HG02678 (cell line): ENCODE results near the gene ELP1.
"Not testable (repeated sequence)": the region's sequence is repeated elsewhere in the genome, so short reads cannot be mapped to it uniquely, and the experiment has no call there.

ENCODE experiments used
- ATAC-seq: cut with Tn5 transposase; IDR thresholded peaks from one replicate; pipeline ENCODE4 v1.9.1; 2021; ENCODE audit warnings: mild to moderate bottlenecking, moderate library complexity; ENCODE audit not compliant: unreplicated experiment

Gene ELP1

GRCh38 chr9:108928386-108928785 lies 5.5 kb downstream of the ELP1 start:
- no peak for ATAC-seq

- no peak for ATAC-seq
These were observed 9.5 kb downstream of the ELP1 start for GRCh38 chr9:108924466-108924865.

- ATAC-seq: no peak
These were observed 12.7 kb downstream of the ELP1 start for GRCh38 chr9:108921200-108921599.

- not testable (repeated sequence) for ATAC-seq
These were observed 13.5 kb downstream of the ELP1 start for GRCh38 chr9:108920401-108920800.

DNA sequence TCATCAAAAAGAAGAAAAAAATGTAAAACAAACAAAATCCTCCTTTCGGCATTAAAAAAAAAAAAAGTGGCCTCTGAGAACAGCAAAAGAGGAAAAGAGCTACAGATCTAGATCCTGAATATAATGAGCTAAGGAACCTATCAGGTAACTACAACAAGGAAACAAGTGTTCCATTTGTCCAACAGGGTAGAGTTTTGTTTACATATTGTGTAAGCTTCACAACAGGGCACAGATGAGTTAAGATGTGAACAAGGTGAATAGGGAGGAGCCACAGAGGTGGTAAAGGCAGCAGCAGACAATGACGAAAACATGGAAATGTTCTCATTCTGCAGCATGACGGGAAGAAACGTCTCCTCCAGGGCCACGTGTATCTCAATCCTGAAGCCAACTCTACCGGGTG lies 14.4 kb downstream of the ELP1 start:
- ATAC-seq: no peak

- ATAC-seq: no peak
These were observed 20.5 kb downstream of the ELP1 start for GRCh38 chr9:108913391-108913790.

- no peak for ATAC-seq
These were observed 22.1 kb downstream of the ELP1 start for GRCh38 chr9:108911820-108912219.

DNA sequence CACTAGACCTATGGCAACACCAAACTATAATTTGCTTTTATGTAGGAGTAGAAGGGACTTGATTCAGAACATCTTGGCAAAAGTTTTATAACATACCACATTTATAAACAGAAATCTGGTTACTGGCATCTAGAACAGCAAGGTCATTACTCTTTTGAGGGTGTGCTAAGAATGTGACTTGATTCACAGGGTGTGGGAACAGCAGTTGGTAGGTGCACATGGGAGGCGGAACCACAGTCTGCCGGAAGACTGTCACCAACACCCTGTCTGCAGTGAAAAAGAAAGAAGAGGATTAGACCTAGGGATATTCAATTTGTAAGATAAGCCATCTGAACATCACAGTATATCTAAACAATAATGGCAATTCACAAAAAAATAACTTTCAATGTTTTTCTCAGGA lies 23.0 kb downstream of the ELP1 start:
- ATAC-seq: no peak

DNA sequence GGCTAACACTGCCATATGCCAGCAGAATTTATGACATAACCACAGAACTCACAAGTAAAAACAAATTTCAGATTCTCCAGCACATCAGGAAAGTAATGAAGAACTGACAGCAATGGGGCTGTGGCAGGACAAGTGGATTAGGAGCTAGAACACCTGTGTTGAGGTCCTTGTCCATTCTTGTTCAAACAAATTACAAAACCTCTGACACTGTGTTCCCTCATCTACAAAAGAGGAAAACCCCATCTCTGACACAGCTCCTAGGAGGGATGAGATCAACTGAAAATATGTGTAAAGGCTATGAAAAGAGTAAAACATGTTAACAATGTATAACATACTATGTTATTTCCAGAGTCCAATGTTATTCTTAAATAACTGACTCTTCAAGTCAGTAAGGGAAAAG lies 23.5 kb downstream of the ELP1 start:
- no peak for ATAC-seq

GRCh38 chr9:108905494-108905893 lies 28.4 kb downstream of the ELP1 start:
- ATAC-seq: no peak

DNA sequence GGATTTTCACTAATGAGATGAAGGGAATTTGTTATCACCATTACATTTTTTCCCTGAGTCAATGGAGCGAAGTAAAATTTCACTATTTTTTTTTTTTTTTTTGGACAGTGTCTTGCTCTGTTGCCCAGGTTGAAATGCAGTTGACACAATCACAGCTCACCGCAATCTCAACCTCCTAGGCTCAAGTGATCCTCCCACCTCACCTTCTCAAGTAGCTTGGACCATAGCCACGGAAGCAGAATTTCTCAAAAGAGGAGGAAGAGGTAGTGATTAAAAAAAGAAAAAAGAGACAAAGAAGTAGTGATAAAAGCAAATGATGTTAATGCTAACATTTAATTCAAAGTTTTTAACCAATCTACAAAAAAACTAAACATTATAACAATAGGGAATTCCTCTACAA lies 29.8 kb downstream of the ELP1 start:
- no peak for ATAC-seq

GRCh38 chr9:108903420-108904103 lies 30.4 kb downstream of the ELP1 start:
- ATAC-seq: no peak

- ATAC-seq: no peak
These were observed 33.7 kb downstream of the ELP1 start for GRCh38 chr9:108900176-108900575.

- ATAC-seq: not testable (repeated sequence)
These were observed 34.8 kb downstream of the ELP1 start for GRCh38 chr9:108899023-108899695.

DNA sequence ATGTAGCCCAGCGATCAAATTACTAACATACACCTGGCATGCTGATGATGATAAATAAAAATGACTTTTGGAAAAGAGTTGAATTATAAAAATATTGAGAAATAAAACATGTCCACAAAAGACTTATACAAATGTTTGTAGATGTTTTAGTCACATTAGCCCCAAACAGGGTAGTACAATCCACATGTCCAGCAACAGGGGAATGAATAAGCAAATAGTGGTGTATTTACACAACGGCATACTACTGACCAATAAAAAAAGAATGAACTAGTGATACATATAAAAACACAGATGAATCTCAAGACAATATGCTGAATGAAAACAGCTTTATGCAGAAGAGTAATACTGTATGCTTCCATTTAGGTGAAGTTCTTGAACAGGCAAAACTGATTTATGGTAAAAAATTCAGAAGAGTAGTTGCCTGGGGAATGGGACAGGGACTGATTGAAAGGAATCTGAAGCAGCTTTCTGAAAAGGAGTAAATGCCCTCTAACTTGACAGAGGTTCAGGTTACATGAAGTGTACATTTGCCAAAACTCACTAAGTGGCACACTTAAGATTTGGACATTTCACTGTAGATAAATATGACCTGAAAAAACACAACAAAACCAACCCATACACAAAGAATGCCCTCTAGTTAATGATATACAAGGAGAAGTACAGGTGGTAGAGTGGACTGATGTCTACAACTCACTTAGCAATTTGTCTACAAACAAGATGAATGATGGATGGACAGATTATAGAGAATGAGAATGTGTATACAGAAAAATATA lies 36.4 kb downstream of the ELP1 start:
- ATAC-seq: no peak

DNA sequence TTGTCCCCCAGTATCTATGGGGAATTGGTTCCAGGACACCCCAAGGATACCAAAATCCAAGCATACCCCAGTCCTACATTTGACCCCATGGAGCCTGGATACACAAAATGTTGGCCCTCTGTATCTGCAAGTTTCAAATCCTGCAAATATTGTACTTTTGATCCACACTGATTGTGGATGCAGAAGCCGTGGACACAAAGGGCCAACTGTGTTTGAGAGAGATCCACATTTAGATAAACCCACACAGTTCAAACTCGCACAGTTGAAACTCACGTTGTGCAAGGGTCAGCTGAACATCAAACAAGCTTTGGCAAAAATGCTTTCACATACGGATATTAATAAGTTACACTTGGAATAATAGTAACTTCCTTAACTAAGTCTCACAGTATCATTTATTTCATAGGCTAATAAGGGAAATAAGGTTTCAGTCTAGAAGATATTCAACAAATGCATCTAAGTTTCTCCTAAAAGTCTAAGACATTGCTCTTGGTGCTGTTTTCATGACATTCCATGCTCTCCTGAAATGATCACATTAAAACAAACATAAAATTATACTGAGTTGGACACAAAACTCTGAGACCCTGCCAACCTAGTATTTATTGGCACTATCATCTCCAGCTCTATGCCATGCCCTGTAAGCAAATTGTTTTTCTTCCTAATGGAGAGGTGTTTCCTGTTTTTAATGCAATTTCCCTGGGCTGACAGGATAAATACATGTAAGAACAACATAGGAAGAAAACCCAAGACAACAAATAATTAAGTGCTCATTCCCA lies 39.5 kb downstream of the ELP1 start:
- no peak for ATAC-seq

- ATAC-seq: no peak
These were observed 44.3 kb downstream of the ELP1 start for GRCh38 chr9:108889649-108890067.

GRCh38 chr9:108886594-108887271 lies 47.2 kb downstream of the ELP1 start:
- ATAC-seq: not testable (repeated sequence)

- ATAC-seq: peak; percentile 99
These were observed 48.1 kb downstream of the ELP1 start for GRCh38 chr9:108885643-108886348.

GRCh38 chr9:108884701-108885100 lies 49.2 kb downstream of the ELP1 start:
- no peak for ATAC-seq
